ENCODE measurements around the gene ZBTB40.

Gene ZBTB40

GRCh38 chr1:22461678-22462527 is 10.3 kb downstream of the ZBTB40 start:
- TF ChIP-seq PAX5 (IDR thresholded peaks at IDR 0.05; ENCODE audit: insufficient read depth, low read length, severe bottlenecking): no peak
- peak; percentile 81 for TF ChIP-seq SPI1 (IDR thresholded peaks at IDR 0.05; ENCODE audit: low read depth, low read length)
- TF ChIP-seq TAF1 (IDR thresholded peaks at IDR 0.05; ENCODE audit: low read depth, low read length): no peak
- no peak for TF ChIP-seq POLR2AphosphoS5 (IDR thresholded peaks at IDR 0.05; ENCODE audit: low read depth, low read length)
- TF ChIP-seq POU2F2 (IDR thresholded peaks at IDR 0.05; ENCODE audit: low read depth, low read length): no peak
- TF ChIP-seq POLR2A (IDR thresholded peaks at IDR 0.05; ENCODE audit: low read depth, low read length): no peak
- DNase-seq (ENCODE audit: insufficient read length, low spot score): no peak
- peak; percentile 65 for FAIRE-seq

- no peak for FAIRE-seq
- TF ChIP-seq PAX5 (IDR thresholded peaks at IDR 0.05; ENCODE audit: insufficient read depth, low read length, severe bottlenecking) (no peak), TAF1 (IDR thresholded peaks at IDR 0.05; ENCODE audit: low read depth, low read length) (no peak), SPI1 (IDR thresholded peaks at IDR 0.05; ENCODE audit: low read depth, low read length) (no peak), POU2F2 (IDR thresholded peaks at IDR 0.05; ENCODE audit: low read depth, low read length) (no peak), POLR2AphosphoS5 (IDR thresholded peaks at IDR 0.05; ENCODE audit: low read depth, low read length) (no peak), POLR2A (IDR thresholded peaks at IDR 0.05; ENCODE audit: low read depth, low read length) (no peak)
Measured at GRCh38 chr1:22462928-22463327, 11.3 kb downstream of the ZBTB40 start.

GRCh38 chr1:22465015-22465565 is 13.4 kb downstream of the ZBTB40 start:
- no peak for TF ChIP-seq POLR2A (IDR thresholded peaks at IDR 0.05; ENCODE audit: low read depth, low read length)
- TF ChIP-seq POLR2AphosphoS5 (IDR thresholded peaks at IDR 0.05; ENCODE audit: low read depth, low read length): no peak
- FAIRE-seq: no peak
- DNase-seq (ENCODE audit: insufficient read length, low spot score): no peak

More at GRCh38 chr1:22462928-22463327, 11.3 kb downstream of the ZBTB40 start:
- DNase-seq (ENCODE audit: insufficient read length, low spot score): no peak

GRCh38 chr1:22465671-22466070 is 14.0 kb downstream of the ZBTB40 start:
- no peak for DNase-seq (ENCODE audit: insufficient read length, low spot score)
- TF ChIP-seq SPI1 (IDR thresholded peaks at IDR 0.05; ENCODE audit: low read depth, low read length) (no peak), TAF1 (IDR thresholded peaks at IDR 0.05; ENCODE audit: low read depth, low read length) (no peak), POLR2A (IDR thresholded peaks at IDR 0.05; ENCODE audit: low read depth, low read length) (no peak), POU2F2 (IDR thresholded peaks at IDR 0.05; ENCODE audit: low read depth, low read length) (no peak)
- no peak for FAIRE-seq

- TF ChIP-seq PAX5 (IDR thresholded peaks at IDR 0.05; ENCODE audit: insufficient read depth, low read length, severe bottlenecking): no peak
- FAIRE-seq (no peak), DNase-seq (ENCODE audit: insufficient read length, low spot score) (no peak)
Measured at GRCh38 chr1:22470227-22470626, 18.6 kb downstream of the ZBTB40 start.

GRCh38 chr1:22471078-22471477 is 19.4 kb downstream of the ZBTB40 start:
- DNase-seq (ENCODE audit: insufficient read length, low spot score) (no peak), FAIRE-seq (no peak)
- TF ChIP-seq POLR2AphosphoS5 (IDR thresholded peaks at IDR 0.05; ENCODE audit: low read depth, low read length) (no peak), SPI1 (IDR thresholded peaks at IDR 0.05; ENCODE audit: low read depth, low read length) (no peak), POLR2A (IDR thresholded peaks at IDR 0.05; ENCODE audit: low read depth, low read length) (no peak), PAX5 (IDR thresholded peaks at IDR 0.05; ENCODE audit: insufficient read depth, low read length, severe bottlenecking) (no peak), TAF1 (IDR thresholded peaks at IDR 0.05; ENCODE audit: low read depth, low read length) (no peak)

GRCh38 chr1:22471610-22472009 is 20.0 kb downstream of the ZBTB40 start:
- FAIRE-seq (no peak), DNase-seq (ENCODE audit: insufficient read length, low spot score) (no peak)
- TF ChIP-seq TAF1 (IDR thresholded peaks at IDR 0.05; ENCODE audit: low read depth, low read length): no peak
- TF ChIP-seq POLR2A (IDR thresholded peaks at IDR 0.05; ENCODE audit: low read depth, low read length): no peak
- TF ChIP-seq POLR2AphosphoS5 (IDR thresholded peaks at IDR 0.05; ENCODE audit: low read depth, low read length): no peak
- TF ChIP-seq PAX5 (IDR thresholded peaks at IDR 0.05; ENCODE audit: insufficient read depth, low read length, severe bottlenecking): no peak
- TF ChIP-seq SPI1 (IDR thresholded peaks at IDR 0.05; ENCODE audit: low read depth, low read length): no peak
- no peak for TF ChIP-seq POU2F2 (IDR thresholded peaks at IDR 0.05; ENCODE audit: low read depth, low read length)

- no peak for FAIRE-seq
- TF ChIP-seq POLR2A (IDR thresholded peaks at IDR 0.05; ENCODE audit: low read depth, low read length) (no peak), POLR2AphosphoS5 (IDR thresholded peaks at IDR 0.05; ENCODE audit: low read depth, low read length) (no peak), PAX5 (IDR thresholded peaks at IDR 0.05; ENCODE audit: insufficient read depth, low read length, severe bottlenecking) (no peak)
- no peak for DNase-seq (ENCODE audit: insufficient read length, low spot score)
Measured at GRCh38 chr1:22472596-22472995, 20.9 kb downstream of the ZBTB40 start.

- no peak for TF ChIP-seq SPI1 (IDR thresholded peaks at IDR 0.05; ENCODE audit: low read depth, low read length)
- TF ChIP-seq POU2F2 (IDR thresholded peaks at IDR 0.05; ENCODE audit: low read depth, low read length): no peak
- TF ChIP-seq POLR2AphosphoS5 (IDR thresholded peaks at IDR 0.05; ENCODE audit: low read depth, low read length): no peak
- no peak for TF ChIP-seq PAX5 (IDR thresholded peaks at IDR 0.05; ENCODE audit: insufficient read depth, low read length, severe bottlenecking)
- TF ChIP-seq TAF1 (IDR thresholded peaks at IDR 0.05; ENCODE audit: low read depth, low read length): no peak
- no peak for TF ChIP-seq POLR2A (IDR thresholded peaks at IDR 0.05; ENCODE audit: low read depth, low read length)
- FAIRE-seq: no peak
Measured at GRCh38 chr1:22473952-22474351, 22.3 kb downstream of the ZBTB40 start.

GRCh38 chr1:22476566-22476965 is 24.9 kb downstream of the ZBTB40 start:
- no peak for FAIRE-seq
- no peak for DNase-seq (ENCODE audit: insufficient read length, low spot score)
- no peak for TF ChIP-seq TAF1 (IDR thresholded peaks at IDR 0.05; ENCODE audit: low read depth, low read length)

More at GRCh38 chr1:22473952-22474351, 22.3 kb downstream of the ZBTB40 start:
- DNase-seq (ENCODE audit: insufficient read length, low spot score): no peak

All from GM12891 (cell line).